HG03378 (cell line): ENCODE results near the gene CYTL1.

ENCODE experiments used
- ATAC-seq: cut with Tn5 transposase; IDR thresholded peaks from one replicate; pipeline ENCODE4 v1.9.1; 2021; ENCODE audit warnings: mild to moderate bottlenecking, moderate library complexity; ENCODE audit not compliant: unreplicated experiment

Gene CYTL1

DNA sequence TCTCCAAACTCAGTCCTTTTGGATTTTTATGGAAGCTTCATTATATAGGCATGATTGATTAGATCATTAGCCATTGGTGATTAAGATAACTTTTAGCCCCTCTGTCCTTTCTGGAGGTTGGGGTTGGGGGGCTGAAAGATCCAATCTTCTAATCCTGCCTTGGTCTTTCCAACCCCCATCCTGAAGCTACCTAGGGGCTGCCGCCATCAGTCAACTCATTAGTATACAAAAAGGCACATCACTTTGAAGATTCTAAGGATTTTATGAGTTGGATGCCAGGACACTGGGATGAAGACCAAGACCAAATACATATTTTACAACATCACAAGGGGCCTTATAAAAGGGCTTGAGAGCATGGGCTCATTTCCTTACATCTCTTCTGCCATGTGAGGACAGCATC lies 47.5 kb downstream of the CYTL1 start:
- no peak for ATAC-seq

DNA sequence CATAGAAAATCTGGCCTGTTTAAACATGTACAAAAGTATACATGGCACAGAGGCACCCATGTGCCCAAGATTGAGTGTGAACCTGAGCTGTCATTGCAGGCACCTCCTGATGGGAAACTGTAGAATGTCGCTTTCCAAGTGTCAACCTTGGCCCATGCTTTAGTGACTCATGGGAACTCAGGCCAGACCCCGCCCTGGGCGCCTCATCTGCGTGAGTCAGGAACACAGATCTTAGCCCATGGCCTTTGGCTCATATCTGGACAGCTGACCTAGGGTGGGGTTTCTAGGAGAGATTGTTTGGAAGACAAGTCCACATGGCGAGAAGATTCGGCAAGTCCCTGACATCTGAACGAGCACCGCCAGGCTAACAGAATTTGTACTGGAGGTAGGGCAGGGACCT lies 50.0 kb downstream of the CYTL1 start:
- no peak for ATAC-seq

- ATAC-seq: no peak
Observed at GRCh38 chr4:4968161-4968725, 51.0 kb downstream of the CYTL1 start.
